Suprapubic skin (tissue), 4 donors: ENCODE results near the gene GOLGA2.

Experiments
- CTCF ChIP-seq, 2 donors: fragments of 200-600 bp in 1 of 2; fragments of 450-650 bp in 1 of 2; sonication (generic) in 1 of 2; IDR thresholded peaks; one replicate each; pipeline ENCODE4 v1.5.1; 2016 to 2019; ENCODE audit warnings: antibody characterized with exemption in 2 of 2, mild to moderate bottlenecking in 1 of 2, moderate library complexity in 1 of 2
- EP300 ChIP-seq: sonication (generic); formaldehyde crosslinking; IDR thresholded peaks from one replicate; pipeline ENCODE4 v1.6.1; 2017; ENCODE audit warnings: antibody characterized with exemption
- POLR2A ChIP-seq, 2 donors: fragments of 450-650 bp; IDR thresholded peaks; one replicate each; pipeline ENCODE4 v1.6.1; 2017; ENCODE audit warnings: antibody characterized with exemption in 2 of 2, mild to moderate bottlenecking in 2 of 2, moderate library complexity in 2 of 2
- POLR2AphosphoS5 ChIP-seq, 3 donors: sonication (generic); formaldehyde crosslinking; IDR thresholded peaks; one replicate each; pipeline ENCODE4 v1.6.1; 2017; ENCODE audit warnings: antibody characterized with exemption in 3 of 3

DNA sequence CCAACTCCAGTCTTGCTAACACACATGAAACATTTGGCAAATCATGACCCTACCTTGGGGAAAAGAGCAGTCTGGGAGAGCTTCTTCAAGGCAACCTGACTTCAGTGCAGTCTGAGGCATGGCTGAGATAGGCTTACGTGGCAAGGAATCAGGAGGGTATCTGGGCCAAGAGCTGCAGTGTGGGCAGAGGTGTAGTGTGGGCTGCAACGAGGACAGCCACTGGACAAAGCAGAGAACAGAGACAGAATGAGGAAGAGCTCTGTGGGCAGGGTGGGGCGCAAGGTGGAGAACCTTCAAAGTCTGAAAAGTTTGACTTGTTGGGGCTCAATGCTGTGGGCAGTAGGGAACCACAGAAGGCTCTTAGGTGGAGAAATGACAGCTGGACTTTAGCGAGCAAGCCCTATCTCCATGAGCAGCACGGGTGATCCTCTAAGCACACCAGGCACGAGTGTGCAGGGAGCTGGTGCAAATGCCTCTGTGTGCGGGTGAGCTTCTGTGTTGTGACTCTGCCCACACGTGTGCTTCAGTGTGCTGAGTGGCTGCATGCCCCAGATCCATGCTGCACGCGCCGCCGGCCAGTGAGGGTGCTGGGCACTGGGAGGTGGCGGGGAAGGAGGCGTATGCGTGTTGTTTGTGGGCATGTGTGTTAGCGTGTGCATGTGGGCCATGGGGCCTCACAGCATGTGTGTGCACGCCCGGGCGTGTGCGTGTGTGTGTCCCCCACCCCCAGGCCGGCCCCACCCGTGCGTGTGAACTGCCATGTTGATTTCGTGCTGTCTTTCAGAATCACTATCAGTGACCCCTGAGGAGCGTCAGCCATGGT is 23.3 kb downstream of the GOLGA2 start:
- no peak for TF ChIP-seq CTCF (IDR thresholded peaks at IDR 0.05)
- TF ChIP-seq POLR2AphosphoS5 (IDR thresholded peaks at IDR 0.05), result no peak
- TF ChIP-seq POLR2A (IDR thresholded peaks at IDR 0.05), result no peak
- TF ChIP-seq EP300, result no peak
